ENCODE data around the gene TGFB2.

DNA sequence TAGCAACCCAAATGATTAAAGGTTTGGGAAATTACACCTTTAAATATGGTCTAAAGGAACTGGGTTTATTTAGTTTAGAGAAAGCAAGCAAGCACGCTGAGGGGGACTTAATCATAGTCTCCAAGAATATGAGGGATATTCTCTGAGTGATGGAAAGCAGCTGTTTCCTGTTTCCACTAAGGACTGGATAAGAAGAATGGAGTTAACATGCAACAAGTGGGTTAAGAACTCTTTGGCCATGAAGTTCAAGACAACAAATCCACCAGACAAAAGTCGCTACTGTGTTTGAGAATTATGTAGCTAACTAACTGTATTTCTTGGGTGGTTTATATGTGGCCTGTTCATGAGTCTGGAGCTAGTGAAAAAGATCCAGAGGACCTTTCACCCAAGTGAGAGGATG is 85.7 kb downstream of the TGFB2 start:
- TF ChIP-seq, protein P1, sequence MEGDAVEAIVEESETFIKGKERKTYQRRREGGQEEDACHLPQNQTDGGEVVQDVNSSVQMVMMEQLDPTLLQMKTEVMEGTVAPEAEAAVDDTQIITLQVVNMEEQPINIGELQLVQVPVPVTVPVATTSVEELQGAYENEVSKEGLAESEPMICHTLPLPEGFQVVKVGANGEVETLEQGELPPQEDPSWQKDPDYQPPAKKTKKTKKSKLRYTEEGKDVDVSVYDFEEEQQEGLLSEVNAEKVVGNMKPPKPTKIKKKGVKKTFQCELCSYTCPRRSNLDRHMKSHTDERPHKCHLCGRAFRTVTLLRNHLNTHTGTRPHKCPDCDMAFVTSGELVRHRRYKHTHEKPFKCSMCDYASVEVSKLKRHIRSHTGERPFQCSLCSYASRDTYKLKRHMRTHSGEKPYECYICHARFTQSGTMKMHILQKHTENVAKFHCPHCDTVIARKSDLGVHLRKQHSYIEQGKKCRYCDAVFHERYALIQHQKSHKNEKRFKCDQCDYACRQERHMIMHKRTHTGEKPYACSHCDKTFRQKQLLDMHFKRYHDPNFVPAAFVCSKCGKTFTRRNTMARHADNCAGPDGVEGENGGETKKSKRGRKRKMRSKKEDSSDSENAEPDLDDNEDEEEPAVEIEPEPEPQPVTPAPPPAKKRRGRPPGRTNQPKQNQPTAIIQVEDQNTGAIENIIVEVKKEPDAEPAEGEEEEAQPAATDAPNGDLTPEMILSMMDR (IDR thresholded peaks at IDR 0.05; ENCODE audit: low read depth, low read length, missing input control): no peak
- TF ChIP-seq RXRA (IDR thresholded peaks at IDR 0.05) (peak in 1 of 2 donors; percentile 43), HNF4A (conservative IDR thresholded peaks at IDR 0.05) (no peak), FOXA2 (IDR thresholded peaks at IDR 0.05) (no peak), EGR1 (IDR thresholded peaks at IDR 0.05; ENCODE audit: low read depth in 2 of 2) (no peak)
- TF ChIP-seq, protein P2, sequence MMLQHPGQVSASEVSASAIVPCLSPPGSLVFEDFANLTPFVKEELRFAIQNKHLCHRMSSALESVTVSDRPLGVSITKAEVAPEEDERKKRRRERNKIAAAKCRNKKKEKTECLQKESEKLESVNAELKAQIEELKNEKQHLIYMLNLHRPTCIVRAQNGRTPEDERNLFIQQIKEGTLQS (IDR thresholded peaks at IDR 0.05): no peak
- TF ChIP-seq, protein P3, sequence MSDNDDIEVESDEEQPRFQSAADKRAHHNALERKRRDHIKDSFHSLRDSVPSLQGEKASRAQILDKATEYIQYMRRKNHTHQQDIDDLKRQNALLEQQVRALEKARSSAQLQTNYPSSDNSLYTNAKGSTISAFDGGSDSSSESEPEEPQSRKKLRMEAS (IDR thresholded peaks at IDR 0.05): no peak

All from liver (tissue), 3 donors.